CD8-positive, alpha-beta memory T cell (primary cell): ENCODE measurements around the gene VPS13D. TPM values are rescaled to one million over a fixed set of nuclear protein-coding genes. Genes with fewer than 3 reads are reported as not detected.

Experiments used
- CTCF ChIA-PET: fragments of 350-600 bp; sonication (Branson Sonifier 250); formaldehyde crosslinking; loops from one replicate; lab custom pipeline; 2021; ENCODE audit warnings: antibody characterized with exemption; lab: Charles Lee
- POLR2A ChIA-PET: fragments of 350-600 bp; sonication (Branson Sonifier 250); formaldehyde crosslinking; loops from one replicate; lab custom pipeline; 2021; ENCODE audit warnings: antibody characterized with exemption; lab: Charles Lee
- DNase-seq, 5 donors: peaks; one replicate each; pipeline versions ENCODE4 v3.0.0 to v3.0.0-alpha.2; 2020 to 2022; ENCODE audit warnings: mixed read lengths in 1 of 5
- H3K27ac ChIP-seq: one replicate; pipeline ENCODE4 v1.7.0; 2013; ENCODE audit warnings: low read depth, mild to moderate bottlenecking, low read length, moderate library complexity
- H3K27me3 ChIP-seq: 2 replicates; pipeline ENCODE4 v1.7.0; 2013; ENCODE audit warnings: low read length, mild to moderate bottlenecking; ENCODE audit not compliant: insufficient read depth, poor library complexity, severe bottlenecking
- H3K36me3 ChIP-seq: 2 replicates; pipeline ENCODE4 v1.7.0; 2013; ENCODE audit warnings: mild to moderate bottlenecking, low read length, moderate library complexity; ENCODE audit not compliant: insufficient read depth
- H3K4me1 ChIP-seq: 2 replicates; pipeline ENCODE4 v1.7.0; 2013; ENCODE audit warnings: mild to moderate bottlenecking, low read length, moderate library complexity; ENCODE audit not compliant: insufficient read depth
- H3K4me3 ChIP-seq: 2 replicates; pipeline ENCODE4 v1.7.0; 2013; ENCODE audit warnings: mild to moderate bottlenecking, low read length
- H3K9me3 ChIP-seq: 2 replicates; pipeline ENCODE4 v1.7.0; 2013; ENCODE audit warnings: mild to moderate bottlenecking, low read length
- H3K27ac Mint-ChIP-seq, 8 donors: one replicate each; pipeline ENCODE4 v1.8.0; 2020 to 2021; ENCODE audit warnings: mixed read lengths in 8 of 8, mild to moderate bottlenecking in 6 of 8, inconsistent platforms in 3 of 8, moderate library complexity in 3 of 8
- H3K27me3 Mint-ChIP-seq, 2 donors: one replicate each; pipeline ENCODE4 v1.8.0; 2020 to 2021; ENCODE audit warnings: mixed read lengths in 2 of 2, mild to moderate bottlenecking in 1 of 2, moderate library complexity in 1 of 2
- H3K36me3 Mint-ChIP-seq, 3 donors: one replicate each; pipeline ENCODE4 v1.8.0; 2020 to 2021; ENCODE audit warnings: mixed read lengths in 3 of 3, inconsistent platforms in 1 of 3, mild to moderate bottlenecking in 1 of 3
- H3K4me1 Mint-ChIP-seq, 3 donors: one replicate each; pipeline ENCODE4 v1.8.0; 2020 to 2021; ENCODE audit warnings: mixed read lengths in 3 of 3, inconsistent platforms in 1 of 3, mild to moderate bottlenecking in 1 of 3
- H3K4me3 Mint-ChIP-seq, 7 donors: one replicate each; pipeline ENCODE4 v1.8.0; 2020 to 2021; ENCODE audit warnings: mixed read lengths in 7 of 7, mild to moderate bottlenecking in 6 of 7, moderate library complexity in 4 of 7, inconsistent platforms in 2 of 7
- H3K9me3 Mint-ChIP-seq, 5 donors: one replicate each; pipeline ENCODE4 v1.8.0; 2020 to 2022; ENCODE audit warnings: mixed read lengths in 5 of 5, mild to moderate bottlenecking in 3 of 5, moderate library complexity in 2 of 5, inconsistent platforms in 1 of 5
- polyA plus RNA-seq: library from polyadenylated mRNA; unstranded; fragments of 300-500 nt; fragmentation: Illumina TruSeq; gene quantifications from one replicate; pipeline ENCODE4 v1.2.3, GENCODE V29; 2021
- total RNA-seq, 2 experiments: library from RNA; stranded (reverse); gene quantifications; one replicate each; pipeline ENCODE4 v1.2.3, GENCODE V29; 2021

Gene VPS13D
- total and polyA plus RNA-seq, 3 experiments from 2014 or later = 9.7 to 28.5 (median 24.1) TPM

DNA sequence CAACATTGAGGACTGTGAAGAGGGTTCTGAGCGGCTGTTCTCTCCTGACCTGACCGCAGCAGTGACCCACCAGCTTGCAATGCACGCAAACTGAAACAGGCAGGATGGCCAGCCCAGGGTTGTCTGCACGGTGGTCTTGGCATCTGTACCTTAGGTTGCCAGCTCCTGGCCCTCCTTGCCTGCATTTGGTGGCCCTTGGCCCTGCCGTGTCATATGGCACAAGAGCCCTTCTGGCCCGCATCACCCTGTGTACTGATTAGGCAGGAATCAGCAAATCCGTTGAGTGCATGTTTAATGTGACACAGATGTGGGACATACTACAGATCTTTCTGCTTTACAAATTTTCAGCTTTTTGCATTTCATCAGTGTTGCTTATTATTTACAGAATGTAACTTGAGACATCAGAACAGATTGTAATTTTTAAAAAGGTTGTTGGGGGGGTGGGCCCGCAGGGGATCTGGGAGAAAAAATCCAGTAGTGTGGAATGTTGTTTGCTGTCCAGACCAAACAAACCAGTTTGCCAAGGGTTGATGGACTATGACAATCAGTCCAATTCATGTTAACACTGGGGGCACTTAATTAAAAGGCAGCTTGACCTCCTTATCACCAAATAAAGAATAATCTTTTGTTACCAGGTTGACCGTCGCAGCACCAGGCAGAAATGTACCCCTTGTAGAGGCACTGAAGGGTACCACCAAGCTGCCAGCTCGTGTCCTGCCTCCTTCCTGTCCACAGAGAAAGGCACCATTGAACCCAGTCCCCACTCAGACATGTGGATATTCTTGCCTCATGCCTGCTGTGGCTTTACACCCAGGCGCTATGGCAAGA is 255.6 kb downstream of the VPS13D start:
- Histone ChIP-seq H3K4me1 (peaks cover 18% of the 10 kb centered on the region), H3K27ac (no peak overlapping the region), H3K36me3 (peaks cover 4% of the 10 kb centered on the region), H3K9me3 (no peaks in the 10 kb centered on the region), H3K4me3 (no peak overlapping the region), H3K27me3 (no peaks in the 10 kb centered on the region)
- no peak overlapping the region for H3K27ac Mint-ChIP-seq
- ChIA-PET POLR2A (no interaction called here), CTCF (no interaction called here)
- DNase-seq = no peak
- H3K4me3 Mint-ChIP-seq = no peak overlapping the region
- H3K4me1 Mint-ChIP-seq = peaks cover 16 to 20% (median 19%) of the 10 kb centered on the region in 3 donors
- peaks cover 10 to 48% (median 24%) of the 10 kb centered on the region in 3 donors for H3K36me3 Mint-ChIP-seq
- H3K27me3 Mint-ChIP-seq = no peaks in the 10 kb centered on the region
- H3K9me3 Mint-ChIP-seq = no peaks in the 10 kb centered on the region

- no peak overlapping the region for H3K4me3 Mint-ChIP-seq
- Histone ChIP-seq H3K27me3 (no peaks in the 10 kb centered on the region), H3K9me3 (no peaks in the 10 kb centered on the region), H3K27ac (no peak overlapping the region), H3K4me3 (no peak overlapping the region), H3K4me1 (peaks cover 12% of the 10 kb centered on the region), H3K36me3 (peaks cover 4% of the 10 kb centered on the region)
- POLR2A ChIA-PET = no interaction called here
- peaks cover 11 to 14% (median 14%) of the 10 kb centered on the region in 3 donors for H3K4me1 Mint-ChIP-seq
- peak overlapping the region in 1 of 8 donors; percentile 66 for H3K27ac Mint-ChIP-seq
- DNase-seq = no peak
- no peaks in the 10 kb centered on the region for H3K9me3 Mint-ChIP-seq
- H3K27me3 Mint-ChIP-seq = no peaks in the 10 kb centered on the region
- CTCF ChIA-PET = no interaction called here
- peaks cover 10 to 50% (median 26%) of the 10 kb centered on the region in 3 donors for H3K36me3 Mint-ChIP-seq
Observed at GRCh38 chr1:12486059-12486341, 256.2 kb downstream of the VPS13D start.

- Mint-ChIP-seq H3K27ac (peak overlapping the region in 1 of 8 donors; percentile 43), H3K9me3 (no peaks in the 10 kb centered on the region), H3K27me3 (no peaks in the 10 kb centered on the region), H3K4me1 (peaks cover 6 to 9% (median 9%) of the 10 kb centered on the region in 3 donors), H3K4me3 (no peak overlapping the region), H3K36me3 (peaks cover 10 to 55% (median 28%) of the 10 kb centered on the region in 3 donors)
- Histone ChIP-seq H3K4me3 (no peak overlapping the region), H3K27me3 (no peaks in the 10 kb centered on the region), H3K9me3 (no peaks in the 10 kb centered on the region), H3K27ac (no peak overlapping the region), H3K4me1 (peaks cover 7% of the 10 kb centered on the region), H3K36me3 (peaks cover 4% of the 10 kb centered on the region)
- ChIA-PET CTCF (no interaction called here), POLR2A (no interaction called here)
- DNase-seq = no peak
Observed at GRCh38 chr1:12486401-12487005, 256.7 kb downstream of the VPS13D start.

DNA sequence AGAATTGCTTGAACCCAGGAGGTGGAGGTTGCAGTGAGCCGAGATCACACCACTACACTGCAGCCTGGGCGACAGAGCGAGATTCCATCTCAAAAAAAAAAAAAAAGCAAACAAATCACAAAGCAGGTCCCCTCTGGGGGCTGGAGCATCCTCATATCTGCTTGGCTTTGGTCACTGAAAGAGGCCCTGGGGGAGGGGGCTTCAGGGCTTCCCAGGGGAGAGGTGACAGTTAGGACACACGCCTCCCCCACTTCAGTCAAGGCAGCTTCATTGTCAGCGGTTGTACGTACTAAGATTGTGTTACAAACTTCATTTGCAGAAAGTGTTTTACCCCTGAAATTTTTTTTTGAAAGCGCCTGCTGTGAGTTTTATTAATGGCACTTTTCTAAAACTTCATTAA is 257.7 kb downstream of the VPS13D start:
- POLR2A ChIA-PET = no interaction called here

DNA sequence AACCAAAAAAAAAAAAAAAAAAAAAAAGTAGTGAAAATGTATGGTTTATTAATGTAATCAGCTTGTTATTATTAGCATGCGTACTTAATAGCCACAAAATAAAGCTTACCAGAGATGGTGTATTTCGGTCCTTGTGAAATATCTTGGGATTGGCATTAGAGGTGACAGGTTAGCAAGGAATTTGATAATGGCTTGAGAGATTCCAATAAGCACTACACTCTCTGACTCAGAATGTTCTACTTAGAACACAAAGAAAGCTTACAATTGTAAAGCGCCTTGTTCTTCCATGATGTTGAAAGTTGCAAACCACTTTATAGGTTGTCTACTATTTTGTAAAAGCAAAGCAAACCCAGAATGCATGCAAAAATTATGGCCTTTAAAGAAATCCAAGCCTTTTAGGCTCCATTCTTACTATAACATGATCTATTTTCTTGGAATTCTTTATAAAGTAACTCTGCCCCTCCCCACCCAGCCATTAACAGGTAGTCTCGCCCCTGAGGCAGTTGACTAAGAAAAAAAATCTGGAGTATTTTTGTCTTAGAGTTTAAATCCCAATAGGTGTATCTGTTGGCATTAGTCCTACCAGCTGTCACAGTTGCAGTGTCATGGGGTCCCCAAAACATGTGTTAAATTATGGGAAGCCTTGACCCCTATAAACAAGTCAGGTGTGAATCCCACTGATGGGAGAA is 259.0 kb downstream of the VPS13D start:
- Histone ChIP-seq H3K4me1 (no peaks in the 10 kb centered on the region), H3K27me3 (no peaks in the 10 kb centered on the region), H3K27ac (no peak overlapping the region), H3K9me3 (no peaks in the 10 kb centered on the region), H3K4me3 (no peak overlapping the region), H3K36me3 (peaks cover 4% of the 10 kb centered on the region)
- no peaks in the 10 kb centered on the region for H3K27me3 Mint-ChIP-seq
- no peak overlapping the region for H3K4me3 Mint-ChIP-seq
- CTCF ChIA-PET = interaction anchor here (1.1 kb wide), 1 partner anchor 10 kb away, joined by 3 read pairs; no protein-coding TSS in a partner anchor
- POLR2A ChIA-PET = interaction anchor here (0.6 to 0.7 kb wide), 2 partner anchors 9 to 189 kb away, joined by 3 to 4 read pairs; no protein-coding TSS in a partner anchor
- peaks cover 14 to 58% (median 32%) of the 10 kb centered on the region in 3 donors for H3K36me3 Mint-ChIP-seq
- no peaks in the 10 kb centered on the region for H3K9me3 Mint-ChIP-seq
- H3K4me1 Mint-ChIP-seq = peaks cover 0 to 6% (median 4%) of the 10 kb centered on the region in 3 donors
- no peak overlapping the region for H3K27ac Mint-ChIP-seq
- no peak for DNase-seq

More for the DNA sequence above, 257.7 kb downstream of the VPS13D start:
- no peaks in the 10 kb centered on the region for H3K9me3 ChIP-seq
- H3K9me3 Mint-ChIP-seq = no peaks in the 10 kb centered on the region
- peak overlapping the region in 1 of 8 donors; percentile 61 for H3K27ac Mint-ChIP-seq
- CTCF ChIA-PET = interaction anchor here (1.1 kb wide), 1 partner anchor 9 kb away, joined by 3 read pairs; no protein-coding TSS in a partner anchor
- peaks cover 4% of the 10 kb centered on the region for H3K36me3 ChIP-seq
- H3K27ac ChIP-seq = no peak overlapping the region
- H3K4me3 Mint-ChIP-seq = no peak overlapping the region
- peaks cover 0 to 6% (median 4%) of the 10 kb centered on the region in 3 donors for H3K4me1 Mint-ChIP-seq
- no peaks in the 10 kb centered on the region for H3K27me3 Mint-ChIP-seq
- H3K27me3 ChIP-seq = no peaks in the 10 kb centered on the region
- peaks cover 11 to 61% (median 27%) of the 10 kb centered on the region in 3 donors for H3K36me3 Mint-ChIP-seq
- H3K4me3 ChIP-seq = no peak overlapping the region
- H3K4me1 ChIP-seq = no peaks in the 10 kb centered on the region
- no peak for DNase-seq

GRCh38 chr1:12490532-12491142 is 260.8 kb downstream of the VPS13D start:
- H3K27me3 Mint-ChIP-seq = no peaks in the 10 kb centered on the region
- Histone ChIP-seq H3K36me3 (no peaks in the 10 kb centered on the region), H3K9me3 (no peaks in the 10 kb centered on the region), H3K4me1 (no peaks in the 10 kb centered on the region), H3K27me3 (no peaks in the 10 kb centered on the region), H3K27ac (no peak overlapping the region), H3K4me3 (no peak overlapping the region)
- peaks cover 8 to 49% (median 26%) of the 10 kb centered on the region in 3 donors for H3K36me3 Mint-ChIP-seq
- POLR2A ChIA-PET = no interaction called here
- CTCF ChIA-PET = interaction anchor here (1.5 kb wide), 1 partner anchor 13 kb away, joined by 3 read pairs; no protein-coding TSS in a partner anchor
- no peak overlapping the region for H3K27ac Mint-ChIP-seq
- no peak overlapping the region for H3K4me3 Mint-ChIP-seq
- H3K9me3 Mint-ChIP-seq = no peaks in the 10 kb centered on the region
- peaks cover 0 to 6% (median 4%) of the 10 kb centered on the region in 3 donors for H3K4me1 Mint-ChIP-seq
- no peak for DNase-seq

DNA sequence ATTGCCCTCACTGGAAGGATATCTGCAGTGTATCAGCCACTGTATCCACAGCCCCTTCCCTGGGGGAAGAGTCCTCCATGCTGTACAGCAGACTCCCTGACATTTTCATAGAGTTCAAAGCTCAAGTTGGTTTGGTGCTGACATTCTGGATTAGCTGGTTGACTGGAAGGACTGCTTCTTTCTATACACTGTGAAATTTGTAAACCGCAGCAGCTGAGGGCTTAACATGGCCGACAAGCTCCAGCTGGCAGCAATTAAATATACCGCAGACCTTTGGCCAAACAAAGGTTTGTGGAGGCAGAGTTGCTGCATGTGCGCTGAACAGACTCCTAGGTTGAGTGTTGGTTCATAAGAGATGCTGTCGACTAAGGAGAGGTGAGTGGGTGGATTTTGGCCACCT is 261.8 kb downstream of the VPS13D start:
- H3K27ac ChIP-seq = no peak overlapping the region
- H3K4me1 Mint-ChIP-seq = peaks cover 0 to 6% (median 0%) of the 10 kb centered on the region in 3 donors
- CTCF ChIA-PET = no interaction called here

More for the DNA sequence above, 261.8 kb downstream of the VPS13D start:
- Histone ChIP-seq H3K27me3 (no peaks in the 10 kb centered on the region), H3K4me1 (peaks cover 7% of the 10 kb centered on the region), H3K36me3 (no peaks in the 10 kb centered on the region), H3K4me3 (no peak overlapping the region), H3K9me3 (no peaks in the 10 kb centered on the region)
- Mint-ChIP-seq H3K4me3 (no peak overlapping the region), H3K27ac (no peak overlapping the region), H3K27me3 (no peaks in the 10 kb centered on the region), H3K9me3 (no peaks in the 10 kb centered on the region), H3K36me3 (peaks cover 4 to 47% (median 20%) of the 10 kb centered on the region in 3 donors)
- POLR2A ChIA-PET = no interaction called here
- no peak for DNase-seq
